Measurements from ENCODE around the gene LAMA2.

The LAMA2 gene

DNA sequence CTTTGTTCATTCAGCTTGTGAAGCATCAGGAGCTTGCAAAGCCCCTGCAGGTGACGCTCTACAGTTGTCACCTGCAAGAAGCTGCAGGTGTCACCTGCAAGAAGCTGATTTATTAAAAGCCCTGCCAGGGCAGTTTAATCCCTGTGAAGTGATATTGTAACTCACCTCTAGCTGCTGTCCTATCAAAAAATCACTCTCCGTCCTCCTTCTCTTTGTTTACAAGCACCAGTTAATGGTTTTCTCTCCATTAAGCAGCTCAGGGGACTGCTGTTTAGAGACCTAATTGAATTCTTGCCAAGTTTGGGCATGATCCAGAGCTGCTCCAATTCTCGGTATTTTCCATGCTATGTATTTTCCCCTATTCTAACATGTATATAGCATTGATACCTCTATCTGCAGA, 481.1 kb downstream of the LAMA2 start:
- no peak for DNase-seq (ENCODE audit: low spot score)
- TF ChIP-seq, protein P1, sequence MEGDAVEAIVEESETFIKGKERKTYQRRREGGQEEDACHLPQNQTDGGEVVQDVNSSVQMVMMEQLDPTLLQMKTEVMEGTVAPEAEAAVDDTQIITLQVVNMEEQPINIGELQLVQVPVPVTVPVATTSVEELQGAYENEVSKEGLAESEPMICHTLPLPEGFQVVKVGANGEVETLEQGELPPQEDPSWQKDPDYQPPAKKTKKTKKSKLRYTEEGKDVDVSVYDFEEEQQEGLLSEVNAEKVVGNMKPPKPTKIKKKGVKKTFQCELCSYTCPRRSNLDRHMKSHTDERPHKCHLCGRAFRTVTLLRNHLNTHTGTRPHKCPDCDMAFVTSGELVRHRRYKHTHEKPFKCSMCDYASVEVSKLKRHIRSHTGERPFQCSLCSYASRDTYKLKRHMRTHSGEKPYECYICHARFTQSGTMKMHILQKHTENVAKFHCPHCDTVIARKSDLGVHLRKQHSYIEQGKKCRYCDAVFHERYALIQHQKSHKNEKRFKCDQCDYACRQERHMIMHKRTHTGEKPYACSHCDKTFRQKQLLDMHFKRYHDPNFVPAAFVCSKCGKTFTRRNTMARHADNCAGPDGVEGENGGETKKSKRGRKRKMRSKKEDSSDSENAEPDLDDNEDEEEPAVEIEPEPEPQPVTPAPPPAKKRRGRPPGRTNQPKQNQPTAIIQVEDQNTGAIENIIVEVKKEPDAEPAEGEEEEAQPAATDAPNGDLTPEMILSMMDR (IDR thresholded peaks at IDR 0.05; ENCODE audit: extremely low read depth, missing control alignments), result no peak

DNA sequence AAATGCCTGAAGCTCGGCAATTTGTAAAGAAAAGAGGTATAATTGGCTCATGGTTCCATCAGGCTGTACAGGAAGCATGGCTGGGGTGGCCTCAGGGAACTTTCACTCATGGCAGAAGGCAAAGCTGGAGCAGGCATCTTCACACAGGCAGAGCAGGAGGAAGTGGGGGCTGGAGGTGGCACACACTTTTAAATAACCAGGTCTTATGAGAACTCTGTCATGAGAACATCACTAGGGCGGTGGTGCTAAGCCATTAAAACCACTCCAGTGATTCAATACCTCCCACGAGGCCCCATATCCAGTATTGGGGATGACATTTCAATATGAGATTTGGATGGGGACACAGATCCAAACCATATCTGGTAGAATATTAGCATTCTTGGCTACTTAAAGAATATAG, 481.8 kb downstream of the LAMA2 start:
- TF ChIP-seq, protein P1 (IDR thresholded peaks at IDR 0.05; ENCODE audit: extremely low read depth, missing control alignments), result no peak
- DNase-seq (ENCODE audit: low spot score), result no peak

DNA sequence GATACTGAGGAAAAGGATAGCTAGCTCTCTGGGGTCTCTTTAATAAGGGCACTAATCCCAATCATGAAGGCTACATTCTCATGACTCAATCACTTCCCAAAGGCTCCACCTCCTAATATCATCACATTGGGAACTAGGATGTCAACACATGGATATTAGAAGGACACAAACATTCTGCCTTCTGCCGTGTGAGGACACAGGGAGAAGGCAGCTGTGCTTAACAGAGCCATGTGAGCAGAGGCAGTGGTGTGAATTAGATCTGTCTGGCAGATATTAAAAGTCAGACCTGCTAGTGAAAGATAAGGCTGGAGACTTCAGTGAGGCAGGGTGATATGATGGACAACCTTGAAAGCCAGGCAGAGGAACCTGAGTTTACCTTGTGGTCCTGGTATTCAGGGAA, 485.1 kb downstream of the LAMA2 start:
- TF ChIP-seq, protein P1 (IDR thresholded peaks at IDR 0.05; ENCODE audit: extremely low read depth, missing control alignments), result no peak

DNA sequence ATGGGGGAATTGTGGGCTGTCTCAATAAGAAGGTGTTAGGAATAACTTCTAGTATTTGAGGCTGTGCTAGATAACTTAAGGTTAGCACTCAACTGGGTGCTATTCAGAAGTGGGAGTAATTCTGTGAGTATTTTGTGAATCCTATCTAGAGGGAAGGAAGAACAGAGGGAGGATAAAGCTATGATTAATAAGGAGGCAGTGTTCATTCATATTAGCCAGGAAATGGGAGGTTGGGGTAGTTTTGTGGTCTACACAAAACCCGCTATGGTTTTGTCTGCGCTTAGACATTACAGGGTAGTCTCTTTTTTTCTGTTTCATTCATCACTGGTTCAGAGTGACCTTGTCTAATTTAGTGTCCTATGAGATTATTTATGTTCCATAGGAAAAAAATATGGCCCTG, 486.0 kb downstream of the LAMA2 start:
- no peak for DNase-seq (ENCODE audit: low spot score)
- TF ChIP-seq, protein P1 (IDR thresholded peaks at IDR 0.05; ENCODE audit: extremely low read depth, missing control alignments), result no peak

More for the DNA sequence above, 485.1 kb downstream of the LAMA2 start:
- no peak for DNase-seq (ENCODE audit: low spot score)

DNA sequence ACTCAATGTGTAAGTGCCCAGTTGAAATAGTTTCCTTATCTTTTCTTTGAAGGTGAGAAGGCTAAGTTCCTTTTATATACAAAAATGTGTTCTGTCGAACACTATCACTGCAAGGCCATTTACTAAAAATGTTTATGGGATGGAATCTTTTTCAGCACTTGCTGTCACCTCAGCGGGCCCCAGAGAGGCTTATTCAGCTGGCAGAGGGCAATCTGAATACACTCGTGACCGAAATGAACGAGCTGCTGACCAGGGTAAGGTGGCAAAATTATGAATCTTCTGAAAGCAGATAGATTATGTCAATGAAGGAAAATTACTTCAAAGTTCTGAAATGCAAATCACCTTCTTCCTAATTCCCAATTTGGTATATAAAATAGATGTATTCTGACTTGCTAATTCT, 486.8 kb downstream of the LAMA2 start:
- no peak for DNase-seq (ENCODE audit: low spot score)
- TF ChIP-seq, protein P1 (IDR thresholded peaks at IDR 0.05; ENCODE audit: extremely low read depth, missing control alignments), result no peak

- TF ChIP-seq, protein P1 (IDR thresholded peaks at IDR 0.05; ENCODE audit: extremely low read depth, missing control alignments), result peak; percentile 57
- peak; percentile 8 for DNase-seq (ENCODE audit: low spot score)
These were observed 487.5 kb downstream of the LAMA2 start for GRCh38 chr6:129370268-129370916.

DNA sequence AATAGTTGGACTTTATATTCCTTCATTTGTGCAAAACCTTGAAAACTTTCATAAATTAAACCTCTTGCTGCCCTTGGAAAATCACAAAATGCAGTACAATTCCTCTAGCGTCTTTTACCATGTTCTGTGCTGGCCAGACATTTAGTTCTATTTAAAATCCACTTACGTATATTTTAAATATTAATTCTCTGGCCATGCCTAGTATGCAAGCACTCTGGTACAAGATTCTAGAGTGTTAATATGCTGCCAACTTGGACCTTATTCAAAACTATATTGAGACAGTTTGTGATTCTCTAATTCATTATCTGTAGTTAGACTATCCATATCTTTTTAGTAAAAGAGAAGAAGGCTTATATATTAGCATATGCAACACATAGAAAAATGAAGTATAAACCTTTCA, 498.9 kb downstream of the LAMA2 start:
- no peak for DNase-seq (ENCODE audit: low spot score)
- TF ChIP-seq, protein P1 (IDR thresholded peaks at IDR 0.05; ENCODE audit: extremely low read depth, missing control alignments), result no peak
